CD4-positive, alpha-beta T cell (primary cell): ENCODE measurements around the gene NTM. TPM values are rescaled to one million over a fixed set of nuclear protein-coding genes. Genes with fewer than 3 reads are reported as not detected.

Experiments used
- ATAC-seq: fragments of 200-7000 bp; cut with Tn5 transposase; one replicate; pipeline ENCODE4 v1.10.0; 2022; ENCODE audit warnings: mild to moderate bottlenecking; ENCODE audit not compliant: poor library complexity
- CTCF ChIA-PET: fragments of 350-600 bp; sonication (Branson Sonifier 250); formaldehyde crosslinking; loops from one replicate; lab custom pipeline; 2021; ENCODE audit warnings: antibody characterized with exemption, inconsistent platforms; lab: Charles Lee
- POLR2A ChIA-PET: fragments of 350-600 bp; sonication (Branson Sonifier 250); formaldehyde crosslinking; loops from one replicate; lab custom pipeline; 2021; ENCODE audit warnings: antibody characterized with exemption, inconsistent platforms; lab: Charles Lee
- DNase-seq, 14 experiments: peaks; one replicate each; pipeline ENCODE4 v3.0.0-alpha.2; 2013 to 2020; ENCODE audit warnings: mixed read lengths in 2 of 14
- H3K27ac ChIP-seq, 2 donors: one replicate each; pipeline versions ENCODE4 v1.5.1 to v1.7.0; 2013; ENCODE audit warnings: low read length in 2 of 2, low read depth in 1 of 2, mild to moderate bottlenecking in 1 of 2
- H3K27me3 ChIP-seq, 2 experiments: 1 replicate in 1 of 2; 2 replicates in 1 of 2; pipeline versions ENCODE4 v1.6.1 to v1.7.0; 2013; ENCODE audit warnings: low read length in 2 of 2, control low read depth in 1 of 2, mild to moderate bottlenecking in 1 of 2, moderate library complexity in 1 of 2; ENCODE audit not compliant: insufficient read depth in 2 of 2, control insufficient read depth in 1 of 2
- H3K36me3 ChIP-seq: one replicate; pipeline ENCODE4 v1.6.1; 2013; ENCODE audit warnings: low read length, control low read depth; ENCODE audit not compliant: insufficient read depth
- H3K4me1 ChIP-seq: one replicate; pipeline ENCODE4 v1.6.1; 2013; ENCODE audit warnings: low read length, control low read depth; ENCODE audit not compliant: insufficient read depth
- H3K4me3 ChIP-seq: one replicate; pipeline ENCODE4 v1.5.1; 2013; ENCODE audit warnings: mild to moderate bottlenecking, low read length, moderate library complexity
- H3K9me3 ChIP-seq, 2 experiments: 1 replicate in 1 of 2; 2 replicates in 1 of 2; pipeline versions ENCODE4 v1.6.1 to v1.7.0; 2013; ENCODE audit warnings: low read length in 2 of 2, mild to moderate bottlenecking in 2 of 2, control low read depth in 1 of 2, moderate library complexity in 1 of 2; ENCODE audit not compliant: control insufficient read depth in 1 of 2, insufficient read depth in 1 of 2
- H3K27ac Mint-ChIP-seq: one replicate; pipeline ENCODE4 v1.8.0; 2020; ENCODE audit warnings: mixed read lengths
- H3K27me3 Mint-ChIP-seq: one replicate; pipeline ENCODE4 v1.8.0; 2021; ENCODE audit warnings: mixed read lengths
- H3K36me3 Mint-ChIP-seq: one replicate; pipeline ENCODE4 v1.8.0; 2021; ENCODE audit warnings: low read depth, mixed read lengths
- H3K4me1 Mint-ChIP-seq: one replicate; pipeline ENCODE4 v1.8.0; 2021; ENCODE audit warnings: low read depth, mixed read lengths
- H3K4me3 Mint-ChIP-seq: one replicate; pipeline ENCODE4 v1.8.0; 2020; ENCODE audit warnings: mild to moderate bottlenecking, mixed read lengths
- H3K9me3 Mint-ChIP-seq: one replicate; pipeline ENCODE4 v1.8.0; 2020; ENCODE audit warnings: mixed read lengths
- intact Hi-C, 2 experiments: fragments of 100-400 bp; cut with DNase I in 1 of 2; cut with micrococcal nuclease in 1 of 2; formaldehyde crosslinking; loops; one replicate each; pipeline versions ENCODE4 v1.15.1 to v1.9.0; 2023 to 2025; cut with DNase I, micrococcal nuclease
- total RNA-seq, 174 experiments: library from RNA in 2 of 174; stranded (reverse) in 2 of 174; gene quantifications; one replicate each; pipeline ENCODE4 v1.2.3 and lab custom pipeline; 2021 to 2026
- TF ChIP-seq, protein P1 (sequence below): fragments of 200-600 bp; IDR thresholded peaks from one replicate; pipeline ENCODE4 v1.8.0; 2022; ENCODE audit warnings: antibody characterized with exemption, mild to moderate bottlenecking

Gene NTM
- total RNA-seq, 2 experiments from 2014 or later: not detected

DNA sequence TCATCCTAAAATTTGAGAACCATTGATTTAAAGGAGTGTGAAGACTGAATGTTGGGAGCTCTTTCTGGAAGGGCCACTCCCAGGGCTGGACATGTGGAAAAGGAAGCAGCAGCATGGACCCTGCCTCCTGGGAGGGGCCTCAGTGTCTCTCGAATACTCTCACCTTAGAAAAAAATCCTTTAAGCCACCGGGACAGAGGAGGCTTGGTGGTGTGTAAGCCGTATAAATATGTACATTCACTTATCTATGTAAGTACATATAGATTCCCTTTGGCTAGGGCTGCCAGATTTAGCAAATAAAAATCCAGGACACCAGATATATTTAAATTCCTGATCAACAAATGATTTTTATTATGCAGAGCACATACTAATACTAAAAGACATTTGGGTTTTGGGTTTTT, 17.6 kb downstream of the NTM start:
- TF ChIP-seq, protein P1, sequence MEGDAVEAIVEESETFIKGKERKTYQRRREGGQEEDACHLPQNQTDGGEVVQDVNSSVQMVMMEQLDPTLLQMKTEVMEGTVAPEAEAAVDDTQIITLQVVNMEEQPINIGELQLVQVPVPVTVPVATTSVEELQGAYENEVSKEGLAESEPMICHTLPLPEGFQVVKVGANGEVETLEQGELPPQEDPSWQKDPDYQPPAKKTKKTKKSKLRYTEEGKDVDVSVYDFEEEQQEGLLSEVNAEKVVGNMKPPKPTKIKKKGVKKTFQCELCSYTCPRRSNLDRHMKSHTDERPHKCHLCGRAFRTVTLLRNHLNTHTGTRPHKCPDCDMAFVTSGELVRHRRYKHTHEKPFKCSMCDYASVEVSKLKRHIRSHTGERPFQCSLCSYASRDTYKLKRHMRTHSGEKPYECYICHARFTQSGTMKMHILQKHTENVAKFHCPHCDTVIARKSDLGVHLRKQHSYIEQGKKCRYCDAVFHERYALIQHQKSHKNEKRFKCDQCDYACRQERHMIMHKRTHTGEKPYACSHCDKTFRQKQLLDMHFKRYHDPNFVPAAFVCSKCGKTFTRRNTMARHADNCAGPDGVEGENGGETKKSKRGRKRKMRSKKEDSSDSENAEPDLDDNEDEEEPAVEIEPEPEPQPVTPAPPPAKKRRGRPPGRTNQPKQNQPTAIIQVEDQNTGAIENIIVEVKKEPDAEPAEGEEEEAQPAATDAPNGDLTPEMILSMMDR: no peak
- Mint-ChIP-seq H3K36me3 (no peaks in the 10 kb centered on the region), H3K27me3 (no peaks in the 10 kb centered on the region), H3K4me1 (no peaks in the 10 kb centered on the region), H3K4me3 (no peak overlapping the region), H3K27ac (no peak overlapping the region), H3K9me3 (no peaks in the 10 kb centered on the region)
- POLR2A ChIA-PET: no interaction called here
- DNase-seq (no peak), ATAC-seq (no peak)
- H3K4me3 ChIP-seq: no peak overlapping the region
- intact Hi-C loops: no loop called here
- no peaks in the 10 kb centered on the region for H3K27me3 ChIP-seq
- no peaks in the 10 kb centered on the region for H3K4me1 ChIP-seq
- no peaks in the 10 kb centered on the region for H3K36me3 ChIP-seq
- H3K27ac ChIP-seq: no peak overlapping the region
- H3K9me3 ChIP-seq: peaks cover 0 to 10% of the 10 kb centered on the region in 2 experiments
- CTCF ChIA-PET: no interaction called here

DNA sequence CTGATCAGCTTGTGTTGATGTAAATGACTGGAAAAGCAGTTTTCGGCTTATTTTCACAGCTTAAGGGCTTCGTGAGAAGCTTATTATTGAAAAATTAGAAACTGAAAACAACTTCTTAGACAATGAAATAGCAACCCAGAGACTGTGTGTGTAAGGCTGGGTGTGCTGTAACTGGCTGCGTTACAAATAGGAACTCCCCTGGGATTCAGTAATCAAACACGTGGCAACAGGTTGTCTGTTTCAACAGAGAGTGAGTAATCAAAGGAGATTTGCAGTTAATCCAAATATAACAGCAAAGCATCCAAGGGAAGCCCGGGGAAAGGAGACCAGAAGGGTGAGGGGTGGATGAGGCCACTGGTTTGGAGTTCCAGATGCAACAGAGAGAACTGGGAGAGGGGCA, 19.2 kb downstream of the NTM start:
- TF ChIP-seq, protein P1: no peak
- Histone ChIP-seq H3K4me1 (no peaks in the 10 kb centered on the region), H3K4me3 (no peak overlapping the region), H3K36me3 (no peaks in the 10 kb centered on the region), H3K27ac (no peak overlapping the region), H3K27me3 (no peaks in the 10 kb centered on the region), H3K9me3 (peaks cover 0 to 14% of the 10 kb centered on the region in 2 experiments)
- DNase-seq (no peak), ATAC-seq (no peak)
- H3K9me3 Mint-ChIP-seq: no peaks in the 10 kb centered on the region
- POLR2A ChIA-PET: no interaction called here
- no peaks in the 10 kb centered on the region for H3K4me1 Mint-ChIP-seq
- no peak overlapping the region for H3K4me3 Mint-ChIP-seq
- intact Hi-C loops: no loop called here
- H3K36me3 Mint-ChIP-seq: no peaks in the 10 kb centered on the region
- H3K27ac Mint-ChIP-seq: no peak overlapping the region
- H3K27me3 Mint-ChIP-seq: no peaks in the 10 kb centered on the region
- CTCF ChIA-PET: no interaction called here

DNA sequence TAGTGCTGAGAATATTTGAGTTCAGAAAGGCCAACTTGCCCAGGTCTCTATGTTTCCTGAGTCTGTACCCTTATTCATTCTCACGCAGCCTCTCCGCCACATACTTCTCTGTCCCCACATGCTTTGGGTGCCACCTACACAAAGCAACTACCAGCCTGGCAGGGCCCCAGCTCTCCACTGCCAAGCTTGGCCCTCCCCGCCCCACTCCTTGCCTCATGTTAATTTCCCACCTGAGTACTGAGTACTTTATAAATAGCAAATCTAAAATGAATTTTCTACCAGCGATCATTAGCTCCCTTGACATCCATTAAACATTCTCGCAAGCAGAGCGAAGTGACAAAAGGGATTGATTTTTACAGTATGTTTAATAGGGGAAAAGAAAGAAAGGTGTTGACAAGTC, 20.8 kb downstream of the NTM start:
- DNase-seq: no peak
- Mint-ChIP-seq H3K27ac (no peak overlapping the region), H3K27me3 (no peaks in the 10 kb centered on the region), H3K4me3 (no peak overlapping the region), H3K4me1 (no peaks in the 10 kb centered on the region), H3K9me3 (no peaks in the 10 kb centered on the region), H3K36me3 (no peaks in the 10 kb centered on the region)
- ATAC-seq: no peak
- CTCF ChIA-PET: no interaction called here
- H3K4me3 ChIP-seq: no peak overlapping the region
- no peak overlapping the region for H3K27ac ChIP-seq
- intact Hi-C loops: no loop called here
- no peaks in the 10 kb centered on the region for H3K27me3 ChIP-seq
- no peaks in the 10 kb centered on the region for H3K36me3 ChIP-seq
- TF ChIP-seq, protein P1: no peak
- H3K4me1 ChIP-seq: no peaks in the 10 kb centered on the region
- POLR2A ChIA-PET: no interaction called here
- H3K9me3 ChIP-seq: peaks cover 0 to 14% of the 10 kb centered on the region in 2 experiments
